ENCODE results near the gene WDFY2. TPM values are rescaled to one million over a fixed set of nuclear protein-coding genes. Genes with fewer than 3 reads are reported as not detected.

The WDFY2 gene
- total RNA-seq, 4 donors from 2014 or later: 5.2 to 11.5 (median 8.5) TPM

- TF ChIP-seq POLR2A (IDR thresholded peaks at IDR 0.05) (no peak), POLR2AphosphoS5 (IDR thresholded peaks at IDR 0.05) (no peak), CTCF (IDR thresholded peaks at IDR 0.05) (no peak), EP300 (IDR thresholded peaks at IDR 0.05) (no peak)
- no peaks in the 10 kb centered on the region for H3K36me3 ChIP-seq
- H3K9me3 ChIP-seq: no peaks in the 10 kb centered on the region
- no peaks in the 10 kb centered on the region for H3K27me3 ChIP-seq
- ATAC-seq: no peak
- no peak overlapping the region for H3K4me3 ChIP-seq
- no peaks in the 10 kb centered on the region for H3K4me1 ChIP-seq
- no peak overlapping the region for H3K27ac ChIP-seq
- 60 to 79% methylated on average over 4 of the region's 4 CpGs for WGBS, 2 donors (ENCODE audit: low coverage in 1 of 2)
These were observed 6.6 kb upstream of the WDFY2 start for GRCh38 chr13:51577690-51578089.

DNA sequence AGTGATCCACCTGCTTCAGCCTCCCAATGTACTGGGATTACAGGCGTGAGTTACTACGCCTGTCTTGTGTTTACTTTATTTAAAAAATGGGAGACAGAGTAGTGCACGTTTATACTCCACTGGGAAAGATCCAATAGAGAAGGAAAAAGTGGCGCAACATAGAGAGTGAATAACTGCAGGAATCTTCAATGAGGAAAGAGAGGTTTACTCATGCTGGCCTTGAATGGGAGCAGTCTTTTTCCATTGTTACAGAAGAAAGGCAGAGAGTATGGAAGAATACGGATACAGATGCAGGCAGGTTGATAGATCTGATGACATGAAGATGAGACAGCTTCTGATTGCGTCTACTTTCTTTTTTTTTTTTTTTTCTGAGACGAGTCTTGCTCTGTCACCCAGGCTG is 4.6 kb upstream of the WDFY2 start:
- Histone ChIP-seq H3K4me3 (no peak overlapping the region), H3K27me3 (no peaks in the 10 kb centered on the region), H3K27ac (no peak overlapping the region), H3K9me3 (no peaks in the 10 kb centered on the region), H3K4me1 (peaks cover 0 to 6% (median 0%) of the 10 kb centered on the region in 3 donors), H3K36me3 (no peaks in the 10 kb centered on the region)
- ATAC-seq: no peak
- no peak for TF ChIP-seq POLR2AphosphoS5 (IDR thresholded peaks at IDR 0.05)
- TF ChIP-seq CTCF (IDR thresholded peaks at IDR 0.05): no peak
- no peak for TF ChIP-seq EP300 (IDR thresholded peaks at IDR 0.05)
- TF ChIP-seq POLR2A (IDR thresholded peaks at IDR 0.05): no peak
- 71 to 88% methylated on average over 6 to 7 of the region's 7 CpGs for WGBS, 2 donors (ENCODE audit: low coverage in 1 of 2)

DNA sequence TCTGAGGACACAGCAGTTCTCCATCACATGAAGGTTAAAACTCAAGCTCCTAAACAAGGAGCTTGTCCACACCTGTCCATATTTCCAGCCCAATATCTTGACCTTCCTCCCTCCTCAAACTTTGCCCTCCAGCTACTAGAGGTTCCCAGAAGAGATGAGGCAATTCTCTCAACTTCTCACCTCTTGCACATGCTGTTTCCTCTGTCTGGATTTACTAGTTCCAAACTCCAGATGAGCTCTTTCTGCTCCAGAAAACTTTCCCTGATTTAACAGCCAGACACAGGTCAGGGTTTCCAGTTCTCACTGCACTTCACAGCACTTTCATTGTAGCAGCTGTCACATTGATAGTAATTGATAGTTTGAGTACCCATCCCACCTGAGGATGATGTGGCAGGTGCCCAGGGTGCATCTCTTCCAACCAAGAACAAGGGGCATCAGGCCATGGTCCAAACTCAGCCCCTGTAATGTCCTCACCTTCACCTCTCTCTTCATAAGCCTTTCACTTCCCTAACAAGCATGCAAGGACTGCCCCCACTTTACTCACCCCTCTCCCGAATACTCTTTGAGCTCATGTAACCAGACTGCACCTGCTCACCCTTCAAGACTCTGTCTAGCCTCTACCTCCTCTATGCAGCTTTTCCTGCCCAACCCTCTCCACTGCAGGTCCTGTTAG is 3.0 kb upstream of the WDFY2 start:
- H3K4me3 ChIP-seq: no peak overlapping the region
- 80 to 100% methylated on average over 1 of the region's 1 CpG for WGBS, 2 donors (ENCODE audit: low coverage in 1 of 2)
- no peak for TF ChIP-seq POLR2A (IDR thresholded peaks at IDR 0.05)
- no peak for TF ChIP-seq EP300 (IDR thresholded peaks at IDR 0.05)
- no peak for TF ChIP-seq CTCF (IDR thresholded peaks at IDR 0.05)
- no peak for TF ChIP-seq POLR2AphosphoS5 (IDR thresholded peaks at IDR 0.05)

DNA sequence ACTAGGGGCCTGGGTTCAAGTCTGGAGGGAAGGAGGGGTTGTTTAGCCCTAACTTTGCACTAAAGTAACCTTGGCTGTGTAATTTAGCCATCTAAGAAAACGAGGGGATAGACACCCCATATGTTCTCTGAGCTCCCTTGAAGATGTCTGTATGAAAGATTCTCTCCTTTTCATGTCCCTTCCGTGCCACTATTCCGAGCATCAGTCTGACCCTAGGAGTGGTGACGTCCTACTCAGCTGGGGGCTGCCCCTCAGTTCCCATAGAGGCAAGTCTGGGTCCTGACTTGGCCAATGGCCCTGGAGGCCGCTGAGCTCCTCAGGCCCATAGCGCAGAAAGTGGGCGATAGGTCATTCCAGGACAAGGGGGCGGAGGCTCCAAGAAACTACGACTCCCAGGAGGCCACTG is 790 bp upstream of the WDFY2 start:
- 0 to 13% methylated on average over 1 to 2 of the region's 9 CpGs for WGBS, 2 donors (ENCODE audit: low coverage in 1 of 2)
- Histone ChIP-seq H3K4me3 (peak overlapping the region; percentile 28 to 72), H3K9me3 (no peaks in the 10 kb centered on the region), H3K27me3 (no peaks in the 10 kb centered on the region), H3K36me3 (no peaks in the 10 kb centered on the region), H3K4me1 (peaks cover 0 to 29% (median 4%) of the 10 kb centered on the region in 3 donors), H3K27ac (peak overlapping the region; percentile 85 to 96 (median 92))
- TF ChIP-seq POLR2A (IDR thresholded peaks at IDR 0.05) (no peak), POLR2AphosphoS5 (IDR thresholded peaks at IDR 0.05) (no peak), EP300 (IDR thresholded peaks at IDR 0.05) (no peak), CTCF (IDR thresholded peaks at IDR 0.05) (no peak)
- ATAC-seq: no peak

More for the DNA sequence above, 3.0 kb upstream of the WDFY2 start:
- Histone ChIP-seq H3K27me3 (no peaks in the 10 kb centered on the region), H3K36me3 (no peaks in the 10 kb centered on the region), H3K9me3 (no peaks in the 10 kb centered on the region), H3K27ac (no peak overlapping the region), H3K4me1 (peaks cover 0 to 19% (median 4%) of the 10 kb centered on the region in 3 donors)
- ATAC-seq: no peak
